ENCODE data around the gene PGM5. TPM values are rescaled to one million over a fixed set of nuclear protein-coding genes. Genes with fewer than 3 reads are reported as not detected.

PGM5 gene
- total and polyA plus RNA-seq, 2 donors (not counting 3 experiments of a cell fraction or from before 2014, with no cell fraction given): 0.14 to 1.9 TPM

GRCh38 chr9:68428481-68428880 is 72.1 kb downstream of the PGM5 start:
- Histone ChIP-seq H3K36me3 (ENCODE audit: control insufficient read depth in 2 of 2, extremely low read depth in 1 of 2, insufficient read depth in 2 of 2, low read length in 2 of 2) (no peaks in the 10 kb centered on the region), H4K20me1 (replicated peaks; ENCODE audit: control insufficient read depth, extremely low read depth, insufficient read depth, low read length) (no peaks in the 10 kb centered on the region), H3K4me1 (ENCODE audit: control insufficient read depth, extremely low read depth, insufficient read depth, low read length) (no peaks in the 10 kb centered on the region), H3K27ac (ENCODE audit: insufficient read depth, low read depth, low read length) (no peak overlapping the region), H3K4me2 (ENCODE audit: insufficient read depth, low read length) (no peak overlapping the region), H3K79me2 (ENCODE audit: control insufficient read depth, insufficient read depth, low read length) (no peaks in the 10 kb centered on the region), H2AFZ (ENCODE audit: low read depth, low read length) (no peak overlapping the region), H3K4me3 (replicated peaks in 1 of 3; ENCODE audit: insufficient read depth in 1 of 3, low read depth in 1 of 3, low read length in 3 of 3) (no peak overlapping the region), H3K9ac (replicated peaks; ENCODE audit: extremely low read depth, insufficient read depth, low read length) (no peak overlapping the region), H3K9me1 (replicated peaks; ENCODE audit: control insufficient read depth, extremely low read depth, insufficient read depth, low read length) (no peaks in the 10 kb centered on the region), H3K9me3 (replicated peaks; ENCODE audit: control insufficient read depth, insufficient read depth, low read length) (no peaks in the 10 kb centered on the region), H3K27me3 (ENCODE audit: control insufficient read depth in 2 of 2, insufficient read depth in 2 of 2, low read length in 2 of 2) (no peaks in the 10 kb centered on the region)
- dilution Hi-C loops (cut with MboI; ENCODE audit: extremely low pct_ligation_motif_present, low sequenced_read_pairs): no loop called here
- intact Hi-C loops (cut with micrococcal nuclease): no loop called here
- BruUV-seq (replicated peaks): no TSS peak
- DNase-seq (ENCODE audit: low read depth, low spot score) (no peak), FAIRE-seq (no peak)
- POLR2A ChIA-PET: no interaction called here
- TF ChIP-seq EZH2 (IDR thresholded peaks at IDR 0.05; ENCODE audit: borderline replicate concordance, low read depth, low read length, severe bottlenecking) (no peak), POLR2AphosphoS5 (IDR thresholded peaks at IDR 0.05; ENCODE audit: insufficient read depth, low read depth, low read length) (no peak), MYC (IDR thresholded peaks at IDR 0.05; ENCODE audit: low read depth, low read length) (no peak), FOS (IDR thresholded peaks at IDR 0.05; ENCODE audit: borderline replicate concordance, insufficient read depth, low read length) (no peak), POLR2A (IDR thresholded peaks at IDR 0.05; ENCODE audit: low read depth, low read length) (no peak), JUN (IDR thresholded peaks at IDR 0.05; ENCODE audit: borderline replicate concordance, insufficient read depth, insufficient read length, low read depth) (no peak), GATA2 (IDR thresholded peaks at IDR 0.05; ENCODE audit: insufficient read depth, insufficient read length, low read depth, low read length) (no peak), CTCF (IDR thresholded peaks at IDR 0.05; ENCODE audit: extremely low read depth in 1 of 2, insufficient read depth in 1 of 2, low read depth in 1 of 2, low read length in 2 of 2) (no peak)
- TF ChIP-seq, protein P1, sequence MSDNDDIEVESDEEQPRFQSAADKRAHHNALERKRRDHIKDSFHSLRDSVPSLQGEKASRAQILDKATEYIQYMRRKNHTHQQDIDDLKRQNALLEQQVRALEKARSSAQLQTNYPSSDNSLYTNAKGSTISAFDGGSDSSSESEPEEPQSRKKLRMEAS (IDR thresholded peaks at IDR 0.05; ENCODE audit: insufficient read depth, insufficient read length): no peak
- CTCF ChIA-PET: interaction anchor here (0.6 kb wide), 1 partner anchor 11 kb away, joined by 3 read pairs; no protein-coding TSS in a partner anchor
